Right lobe of liver (tissue), 6 donors: ENCODE data around the gene FNDC3B. TPM values are rescaled to one million over a fixed set of nuclear protein-coding genes. Genes with fewer than 3 reads are reported as not detected.
"Not testable (repeated sequence)": the region's sequence is repeated elsewhere in the genome, so short reads cannot be mapped to it uniquely, and the experiment has no call there.

Experiments
- ATAC-seq, 4 donors: fragments of 200-7000 bp; cut with Tn5 transposase; one replicate each; pipeline ENCODE4 v1.9.1; 2020; ENCODE audit warnings: mild to moderate bottlenecking in 4 of 4, moderate library complexity in 4 of 4
- DNase-seq, 3 donors: peaks; one replicate each; pipeline ENCODE4 v3.0.0-alpha.2; 2020
- H3K27ac ChIP-seq, 3 donors: fragments of 200-600 bp; one replicate each; pipeline ENCODE4 v1.8.0; 2022
- H3K27me3 ChIP-seq, 2 donors: fragments of 200-600 bp; one replicate each; pipeline ENCODE4 v1.8.0; 2022
- H3K36me3 ChIP-seq, 4 donors: fragments of 200-600 bp; sonication (generic) in 1 of 4; one replicate each; pipeline versions ENCODE4 v1.5.1 to v1.8.0; 2017 to 2022; ENCODE audit warnings: control low read depth in 1 of 4
- H3K4me1 ChIP-seq, 4 donors: fragments of 200-600 bp; sonication (generic) in 1 of 4; one replicate each; pipeline versions ENCODE4 v1.5.1 to v1.8.0; 2017 to 2022; ENCODE audit warnings: control low read depth in 1 of 4
- H3K4me3 ChIP-seq, 3 donors: fragments of 200-600 bp; one replicate each; pipeline ENCODE4 v1.8.0; 2022
- H3K9me3 ChIP-seq, 4 donors: fragments of 200-600 bp; sonication (generic) in 1 of 4; one replicate each; pipeline versions ENCODE4 v1.5.1 to v1.8.0; 2017 to 2022; ENCODE audit warnings: control low read depth in 1 of 4
- POLR2A ChIP-seq: fragments of 450-650 bp; IDR thresholded peaks from one replicate; pipeline ENCODE4 v1.6.1; 2017; ENCODE audit warnings: antibody characterized with exemption, mild to moderate bottlenecking
- WGBS: methylation state at CpG from one replicate; pipeline ENCODE4 v1.1.6; 2018; ENCODE audit warnings: low coverage, low lambda C conversion rate; ENCODE audit not compliant: insufficient coverage; ENCODE audit errors: missing lambda C conversion rate; 5-methylcytosine and 5-hydroxymethylcytosine counted together
- intact Hi-C, 2 donors: fragments of 100-400 bp; cut with DNase I; formaldehyde crosslinking; loops; one replicate each; pipeline versions ENCODE4 v1.11.2 to v1.14.1; 2022
- total RNA-seq, 6 experiments: library from RNA; depleted of rRNA in 2 of 6; stranded (reverse); fragments of >200 nt in 2 of 6; fragmentation: NEBNext Ultra II Directional in 3 of 6; extraction: Animal tissue kit (Norgen Biotek cat#: 25700) in 3 of 6; gene quantifications; one replicate each; pipeline versions ENCODE4 v1.1.0 to v1.2.4, GENCODE V29; 2016 to 2023
- TF ChIP-seq, protein P1 (sequence below), 4 donors: fragments of 200-600 bp in 3 of 4; fragments of 450-650 bp in 1 of 4; IDR thresholded peaks; one replicate each; pipeline versions ENCODE4 v1.5.1 to v1.8.0; 2016 to 2022; ENCODE audit warnings: antibody characterized with exemption in 4 of 4, mild to moderate bottlenecking in 2 of 4
- donor health status: DM: no; HTN: yes; CAD: no.
- donor health status: DM: no; HTN: no; CAD: no.
- donor health status: DM: no; HTN: no; CAD: no.
- donor health status: DM: no; HTN: yes; CAD: no.
- donor health status: DM: no; HTN: yes; CAD: no.

FNDC3B gene
- total RNA-seq, 6 experiments from 2014 or later = 40.2 to 184 (median 63.5) TPM

DNA sequence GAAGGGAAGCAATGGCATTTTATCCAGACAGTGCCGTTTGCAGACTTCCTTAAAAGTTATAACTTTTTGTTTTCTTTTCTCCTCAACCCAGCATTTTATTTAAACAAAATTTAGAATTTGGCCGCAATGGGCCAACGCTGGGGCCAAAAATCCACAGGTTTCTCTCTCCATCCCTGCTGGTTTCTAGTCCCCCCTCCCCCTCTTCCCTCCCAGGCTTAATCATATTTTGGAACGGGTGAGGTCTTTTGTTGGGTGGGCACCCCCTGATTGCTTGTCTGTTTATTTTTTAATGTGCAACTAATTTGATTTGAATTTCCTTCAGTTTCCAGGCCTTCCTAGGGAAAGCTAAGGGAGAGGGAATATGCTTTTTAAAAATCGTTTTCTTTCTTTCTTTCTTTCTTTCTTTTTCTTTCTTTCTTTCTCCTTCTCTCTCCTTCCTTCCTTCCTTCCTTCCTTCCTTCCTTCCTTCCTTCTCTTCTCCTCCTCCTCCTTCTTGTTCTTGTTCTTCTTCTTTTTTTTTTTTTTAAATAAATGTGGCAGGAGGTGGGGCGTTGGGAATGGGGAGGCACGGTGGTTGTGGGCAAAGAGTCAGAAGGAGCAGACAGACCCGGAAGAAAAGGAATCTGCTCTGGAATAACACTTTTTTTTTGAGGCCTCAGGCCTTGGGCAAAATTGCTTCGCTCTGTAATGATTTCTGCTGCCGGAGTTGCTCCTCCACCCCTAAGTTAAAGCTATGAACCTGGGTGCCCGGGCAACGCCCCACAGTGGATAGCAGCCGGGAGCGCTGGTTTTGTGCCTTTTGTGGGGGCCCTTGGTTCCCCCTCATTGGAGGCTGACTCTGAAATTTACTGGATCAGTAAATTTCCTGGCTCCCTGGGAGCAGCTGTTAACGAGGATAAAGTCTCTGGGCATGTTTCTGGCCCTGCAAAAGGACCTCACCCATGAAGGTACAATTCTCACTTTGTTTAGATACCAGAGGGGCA, 1.9 kb downstream of the FNDC3B start:
- Histone ChIP-seq H3K4me1 (peaks cover 0 to 42% (median 14%) of the 10 kb centered on the region in 4 donors), H3K27me3 (no peaks in the 10 kb centered on the region), H3K36me3 (no peaks in the 10 kb centered on the region), H3K27ac (peak overlapping the region; percentile 98 to 99 (median 98)), H3K9me3 (no peaks in the 10 kb centered on the region), H3K4me3 (peak overlapping the region; percentile 84 to 95 (median 91))
- TF ChIP-seq, protein P1, sequence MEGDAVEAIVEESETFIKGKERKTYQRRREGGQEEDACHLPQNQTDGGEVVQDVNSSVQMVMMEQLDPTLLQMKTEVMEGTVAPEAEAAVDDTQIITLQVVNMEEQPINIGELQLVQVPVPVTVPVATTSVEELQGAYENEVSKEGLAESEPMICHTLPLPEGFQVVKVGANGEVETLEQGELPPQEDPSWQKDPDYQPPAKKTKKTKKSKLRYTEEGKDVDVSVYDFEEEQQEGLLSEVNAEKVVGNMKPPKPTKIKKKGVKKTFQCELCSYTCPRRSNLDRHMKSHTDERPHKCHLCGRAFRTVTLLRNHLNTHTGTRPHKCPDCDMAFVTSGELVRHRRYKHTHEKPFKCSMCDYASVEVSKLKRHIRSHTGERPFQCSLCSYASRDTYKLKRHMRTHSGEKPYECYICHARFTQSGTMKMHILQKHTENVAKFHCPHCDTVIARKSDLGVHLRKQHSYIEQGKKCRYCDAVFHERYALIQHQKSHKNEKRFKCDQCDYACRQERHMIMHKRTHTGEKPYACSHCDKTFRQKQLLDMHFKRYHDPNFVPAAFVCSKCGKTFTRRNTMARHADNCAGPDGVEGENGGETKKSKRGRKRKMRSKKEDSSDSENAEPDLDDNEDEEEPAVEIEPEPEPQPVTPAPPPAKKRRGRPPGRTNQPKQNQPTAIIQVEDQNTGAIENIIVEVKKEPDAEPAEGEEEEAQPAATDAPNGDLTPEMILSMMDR (IDR thresholded peaks at IDR 0.05) = no peak
- TF ChIP-seq POLR2A = no peak
- intact Hi-C loops = no loop called here
- WGBS = 8% methylated on average over 12 of the region's 15 CpGs
- DNase-seq = peak in 1 of 3 donors; percentile 41
- ATAC-seq = peak in 1 of 4 donors; percentile 9

DNA sequence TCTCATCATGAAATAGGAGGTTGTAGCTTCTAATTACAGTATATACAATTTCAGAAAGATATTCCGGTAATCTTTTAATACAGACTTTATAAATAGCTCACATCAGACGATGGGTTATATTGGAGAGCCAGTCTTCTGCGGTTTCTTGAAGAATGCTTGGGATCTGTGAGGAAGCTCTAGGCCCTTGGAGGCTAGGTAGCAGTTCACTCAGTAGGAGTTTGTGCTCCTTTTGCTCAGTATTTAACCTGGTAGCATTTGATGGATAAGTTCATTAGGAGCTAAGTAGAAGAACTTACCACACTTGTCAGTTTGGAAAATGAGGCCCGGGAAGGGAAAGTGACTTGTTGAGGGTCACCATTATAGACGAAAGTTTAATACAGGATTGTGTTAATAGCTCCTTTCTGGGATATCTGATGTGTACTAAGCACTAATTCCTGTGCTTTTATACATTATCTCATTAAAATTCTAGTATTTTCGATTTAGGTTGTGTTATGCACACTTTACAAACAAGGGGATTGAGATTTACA, 2.8 kb downstream of the FNDC3B start:
- peaks cover 0 to 45% (median 15%) of the 10 kb centered on the region in 4 donors for H3K4me1 ChIP-seq

DNA sequence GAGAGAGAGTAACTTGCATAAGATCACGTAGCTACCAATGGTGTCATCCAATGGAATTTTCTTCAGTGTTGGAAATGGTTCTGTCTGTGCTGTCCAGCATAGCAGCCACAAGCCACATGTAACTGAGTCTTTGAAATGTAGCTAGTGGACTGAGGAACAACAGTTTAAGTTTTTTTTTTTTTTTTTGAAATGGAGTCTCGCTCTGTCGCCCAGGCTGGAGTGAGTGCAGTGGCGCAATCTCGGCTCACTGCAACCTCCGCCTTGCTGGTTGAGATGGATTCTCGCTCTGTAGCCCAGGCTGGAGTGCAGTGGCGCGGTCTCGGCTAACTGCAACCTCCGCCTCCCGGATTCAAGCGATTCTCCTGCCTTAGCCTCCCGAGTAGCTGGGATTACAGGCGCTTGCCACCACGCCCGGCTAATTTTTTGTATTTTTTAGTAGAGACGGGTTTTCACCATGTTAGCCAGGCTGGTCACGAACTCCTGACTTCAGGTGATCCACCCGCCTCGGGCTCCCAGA, 3.3 kb downstream of the FNDC3B start:
- H3K4me3 ChIP-seq, H3K36me3 ChIP-seq, intact Hi-C loops, H3K27me3 ChIP-seq, H3K9me3 ChIP-seq: not testable (repeated sequence)
- ATAC-seq (peak in 1 of 4 donors; percentile 3), DNase-seq (peak in 1 of 3 donors; percentile 31)
- H3K27ac ChIP-seq = peak overlapping the region in 1 of 3 donors; percentile 98
- WGBS = 90% methylated on average over 15 of the region's 21 CpGs
- peaks cover 0 to 45% (median 15%) of the 10 kb centered on the region in 4 donors for H3K4me1 ChIP-seq

More for the DNA sequence above, 2.8 kb downstream of the FNDC3B start:
- DNase-seq (no peak), ATAC-seq (no peak)
- intact Hi-C loops = no loop called here
- Histone ChIP-seq H3K4me3 (peak overlapping the region; percentile 84 to 95 (median 91)), H3K27ac (peak overlapping the region; percentile 98 to 99 (median 98)), H3K27me3 (no peaks in the 10 kb centered on the region), H3K36me3 (no peaks in the 10 kb centered on the region), H3K9me3 (no peaks in the 10 kb centered on the region)
- 63% methylated on average over 6 of the region's 6 CpGs for WGBS
- no peak for TF ChIP-seq POLR2A
- TF ChIP-seq, protein P1 (IDR thresholded peaks at IDR 0.05) = no peak

DNA sequence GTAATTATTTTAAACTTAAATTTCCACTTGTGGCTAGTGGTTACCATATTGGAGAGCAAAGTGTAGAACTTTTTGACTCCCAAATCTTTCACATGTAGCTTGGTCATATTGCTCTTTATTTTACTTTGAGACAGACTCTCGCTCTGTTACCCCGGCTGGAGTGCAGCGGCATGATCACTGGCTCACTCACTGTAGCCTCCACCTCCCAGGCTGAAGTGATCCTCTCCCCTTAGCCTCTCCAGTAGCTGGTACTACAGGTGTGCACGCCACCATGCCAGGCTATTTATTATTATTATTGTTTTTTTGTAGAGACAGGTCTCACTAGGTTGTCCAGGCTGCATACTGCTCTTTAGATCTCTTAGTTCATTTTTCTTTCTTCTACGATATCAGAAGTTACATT, 3.9 kb downstream of the FNDC3B start:
- WGBS = 88% methylated on average over 3 of the region's 5 CpGs
- intact Hi-C loops = no loop called here
- H3K27ac ChIP-seq = peak overlapping the region in 1 of 3 donors; percentile 98

More for the DNA sequence above, 3.9 kb downstream of the FNDC3B start:
- TF ChIP-seq, protein P1 (IDR thresholded peaks at IDR 0.05) = no peak
- no peak for TF ChIP-seq POLR2A
- Histone ChIP-seq H3K4me3 (no peak overlapping the region), H3K9me3 (no peaks in the 10 kb centered on the region), H3K27me3 (no peaks in the 10 kb centered on the region), H3K4me1 (peaks cover 0 to 45% (median 15%) of the 10 kb centered on the region in 4 donors), H3K36me3 (no peaks in the 10 kb centered on the region)
- DNase-seq (no peak), ATAC-seq (no peak)
